ENCODE measurements around the gene TSSK3. TPM values are rescaled to one million over a fixed set of nuclear protein-coding genes. Genes with fewer than 3 reads are reported as not detected.

The TSSK3 gene
- total and polyA plus RNA-seq, 2 donors (not counting 1 experiment from before 2014, with no cell fraction given), result 1.8 to 11.6 TPM

DNA sequence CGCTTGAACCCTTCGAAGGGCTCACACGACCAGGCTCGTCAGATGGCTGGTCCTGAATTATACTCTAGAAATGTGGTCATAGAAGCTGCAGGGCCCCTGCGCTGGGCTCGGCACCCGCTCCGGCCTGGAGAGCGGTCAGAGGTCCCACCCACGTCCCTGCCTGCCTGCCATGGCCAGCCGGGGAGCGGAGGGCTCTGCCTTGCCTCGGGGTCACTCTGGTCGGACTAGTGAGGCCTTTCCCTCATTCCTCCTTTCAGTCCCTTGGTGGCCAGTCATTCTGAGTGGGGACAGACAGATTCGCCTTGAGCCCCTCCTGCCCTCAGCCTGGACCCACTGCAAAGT lies 25.8 kb upstream of the TSSK3 start:
- Histone ChIP-seq H4K20me1 (ENCODE audit: control insufficient read depth, insufficient read depth, low read length, poor library complexity, severe bottlenecking) (peaks cover 35% of the 10 kb centered on the region), H3K4me3 (ENCODE audit: control extremely low read depth in 1 of 5, extremely low read depth in 1 of 5, insufficient read depth in 1 of 5, low read depth in 2 of 5, low read length in 4 of 5) (peak overlapping the region in 4 of 5 experiments; percentile 44 to 75 (median 59)), H3K4me1 (ENCODE audit: control insufficient read depth in 2 of 2, insufficient read depth in 2 of 2, low read length in 2 of 2) (peaks cover 57 to 61% of the 10 kb centered on the region in 2 donors), H3K27me3 (replicated peaks in 1 of 4; ENCODE audit: control extremely low read depth in 1 of 4, control insufficient read depth in 3 of 4, insufficient read depth in 4 of 4, low read length in 3 of 4) (no peaks in the 10 kb centered on the region), H3K9ac (ENCODE audit: low read length) (peak overlapping the region; percentile 75), H3K27ac (ENCODE audit: low read length in 2 of 2) (peak overlapping the region; percentile 40 to 49), H3K79me2 (ENCODE audit: control insufficient read depth, insufficient read depth, low read length) (peaks cover 16% of the 10 kb centered on the region), H3K4me2 (replicated peaks; ENCODE audit: low read depth, low read length, poor library complexity, severe bottlenecking) (peak overlapping the region; percentile 89), H3K36me3 (replicated peaks in 1 of 2; ENCODE audit: control extremely low read depth in 1 of 2, control insufficient read depth in 1 of 2, extremely low read depth in 1 of 2, insufficient read depth in 2 of 2, low read length in 1 of 2) (peaks cover 1 to 23% of the 10 kb centered on the region in 2 experiments), H2AFZ (ENCODE audit: insufficient read depth, low read depth, low read length, poor library complexity, severe bottlenecking) (no peak overlapping the region), H3K9me3 (ENCODE audit: control extremely low read depth in 1 of 3, control insufficient read depth in 2 of 3, insufficient read depth in 1 of 3, low read length in 2 of 3) (no peaks in the 10 kb centered on the region)
- no peak for ATAC-seq (ENCODE audit: low read depth)
- WGBS (ENCODE audit: insufficient coverage), result 35% methylated on average over 15 of the region's 15 CpGs
- intact Hi-C loops (cut with micrococcal nuclease), result loop anchor here (1.0 to 5.0 kb wide), 6 partner anchors 15 to 136 kb away; partner anchors contain the start of genes BSDC1, CCDC28B, EIF3I and TMEM234
- no peak for DNase-seq
- Mint-ChIP-seq H3K27ac (peak overlapping the region; percentile 92), H3K4me3 (peak overlapping the region; percentile 88), H3K9me3 (ENCODE audit: insufficient read depth) (no peaks in the 10 kb centered on the region), H3K4me1 (peaks cover 56% of the 10 kb centered on the region), H3K27me3 (no peaks in the 10 kb centered on the region)
- CTCF ChIA-PET, result interaction anchor here (0.6 to 6.2 kb wide), 26 partner anchors 11 to 264 kb away, joined by 3 to 71 read pairs (median 5); partner anchors contain the start of genes CCDC28B and TMEM39B
- TF ChIP-seq, protein P1, sequence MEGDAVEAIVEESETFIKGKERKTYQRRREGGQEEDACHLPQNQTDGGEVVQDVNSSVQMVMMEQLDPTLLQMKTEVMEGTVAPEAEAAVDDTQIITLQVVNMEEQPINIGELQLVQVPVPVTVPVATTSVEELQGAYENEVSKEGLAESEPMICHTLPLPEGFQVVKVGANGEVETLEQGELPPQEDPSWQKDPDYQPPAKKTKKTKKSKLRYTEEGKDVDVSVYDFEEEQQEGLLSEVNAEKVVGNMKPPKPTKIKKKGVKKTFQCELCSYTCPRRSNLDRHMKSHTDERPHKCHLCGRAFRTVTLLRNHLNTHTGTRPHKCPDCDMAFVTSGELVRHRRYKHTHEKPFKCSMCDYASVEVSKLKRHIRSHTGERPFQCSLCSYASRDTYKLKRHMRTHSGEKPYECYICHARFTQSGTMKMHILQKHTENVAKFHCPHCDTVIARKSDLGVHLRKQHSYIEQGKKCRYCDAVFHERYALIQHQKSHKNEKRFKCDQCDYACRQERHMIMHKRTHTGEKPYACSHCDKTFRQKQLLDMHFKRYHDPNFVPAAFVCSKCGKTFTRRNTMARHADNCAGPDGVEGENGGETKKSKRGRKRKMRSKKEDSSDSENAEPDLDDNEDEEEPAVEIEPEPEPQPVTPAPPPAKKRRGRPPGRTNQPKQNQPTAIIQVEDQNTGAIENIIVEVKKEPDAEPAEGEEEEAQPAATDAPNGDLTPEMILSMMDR (IDR thresholded peaks at IDR 0.05), result no peak
- no peak for TF ChIP-seq EZH2 (IDR thresholded peaks at IDR 0.05; ENCODE audit: borderline replicate concordance, insufficient read depth, low read depth, low read length, poor library complexity, severe bottlenecking)
- POLR2A ChIA-PET, result interaction anchor here (0.6 to 3.9 kb wide), 25 partner anchors 8 to 264 kb away, joined by 3 to 53 read pairs (median 6); partner anchors contain the start of genes BSDC1, CCDC28B, FAM167B and HDAC1

Measured in B cell (primary cell).